B cell (primary cell): ENCODE results near the gene CAND2.

Source experiments
- CTCF ChIP-seq: fragments of 200-600 bp; IDR thresholded peaks from one replicate; pipeline ENCODE4 v1.8.0; 2022; ENCODE audit warnings: antibody characterized with exemption, mild to moderate bottlenecking
- EZH2 ChIP-seq: IDR thresholded peaks from 2 replicates; pipeline ENCODE4 v1.6.1; 2012; ENCODE audit warnings: borderline replicate concordance, low read depth, mild to moderate bottlenecking, moderate library complexity, low read length; ENCODE audit not compliant: insufficient read depth, poor library complexity, severe bottlenecking

DNA sequence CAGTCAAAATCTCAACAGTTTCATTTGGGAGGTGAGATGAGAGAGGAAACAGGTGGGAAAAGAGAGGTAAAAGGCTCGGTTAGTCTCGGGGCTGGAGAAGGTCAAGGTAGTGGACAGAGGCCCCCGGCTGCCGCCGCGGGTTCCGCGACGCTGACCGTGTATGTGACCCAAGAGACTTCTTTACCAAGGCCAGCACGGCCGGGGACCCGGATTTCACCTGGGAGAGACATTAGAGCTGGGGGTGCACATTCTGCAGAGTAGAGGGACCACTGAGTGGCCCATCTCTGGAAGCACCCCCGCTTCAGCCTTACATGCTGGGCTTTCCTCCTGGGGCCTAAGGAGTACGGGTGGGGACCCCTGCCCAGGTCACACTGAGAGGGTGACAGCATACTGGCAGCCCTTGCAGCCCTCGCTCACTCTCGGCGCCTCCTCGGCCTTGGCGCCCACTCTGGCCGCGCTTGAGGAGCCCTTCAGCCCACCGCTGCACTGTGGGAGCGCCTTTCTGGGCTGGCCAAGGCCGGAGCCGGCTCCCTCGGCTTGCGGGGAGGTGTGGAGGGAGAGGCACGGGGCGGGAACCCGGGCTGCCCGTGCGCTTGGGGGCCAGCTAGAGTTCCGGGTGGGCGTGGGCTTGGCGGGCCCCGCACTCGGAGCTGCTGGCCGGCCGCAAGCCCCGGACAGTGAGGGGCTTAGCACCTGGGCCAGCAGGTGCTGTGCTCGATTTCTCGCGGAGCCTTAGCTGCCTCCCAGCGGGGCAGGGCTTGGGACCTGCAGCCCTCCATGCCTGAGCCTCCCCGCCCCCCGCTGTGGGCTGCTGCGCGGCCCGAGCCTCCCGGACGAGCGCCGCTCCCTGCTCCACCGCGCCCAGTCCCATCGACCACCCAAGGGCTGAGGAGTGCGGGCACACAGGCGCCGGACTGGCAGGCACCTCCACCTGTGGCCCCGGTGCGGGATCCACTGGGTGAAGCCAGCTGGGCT, 86.1 kb downstream of the CAND2 start:
- TF ChIP-seq CTCF (no peak), EZH2 (no peak)
